K562 (cell line): Measurements from ENCODE around the gene SZT2. TPM values are rescaled to one million over a fixed set of nuclear protein-coding genes. Genes with fewer than 3 reads are reported as not detected.

Experiments used
- ATAC-seq: fragments of 200-7000 bp; cut with Tn5 transposase; 3 replicates; pipeline ENCODE4 v1.9.1; 2020; ENCODE audit warnings: moderate library complexity
- BruUV-seq: library from RNA; stranded (reverse); fragments of 400-500 nt; replicated peaks from 2 replicates; lab custom pipeline; 2021; lab: Mats Ljungman, UMichigan
- CTCF ChIA-PET: fragments of 300-600 bp; formaldehyde crosslinking; extraction: SDS; loops from one replicate; lab custom pipeline; 2021; ENCODE audit warnings: low intra/inter-chr PET ratio; lab: Yijun Ruan, JAX
- POLR2A ChIA-PET: fragments of 300-600, 350-650 bp; sonication (Branson Sonifier 250); formaldehyde crosslinking; extraction: SDS; loops from one replicate; lab custom pipeline; 2021; ENCODE audit warnings: antibody characterized with exemption, inconsistent platforms; lab: Yijun Ruan, JAX
- DNase-seq, 4 experiments: peaks; one replicate each; pipeline versions ENCODE4 v3.0.0 to v3.0.0-alpha.2; 2011 to 2018; ENCODE audit warnings: low spot score in 3 of 4, mixed read lengths in 3 of 4; ENCODE audit errors: extremely low read depth in 1 of 4
- FAIRE-seq: peaks from 2 replicates; lab custom pipeline; 2011; peaks lifted over from hg19 to GRCh38; lab: Jason Lieb, UNC
- H2AFZ ChIP-seq: 2 replicates; pipeline ENCODE4 v1.6.0; 2011; ENCODE audit warnings: low read depth, low read length, control low read depth, inconsistent platforms
- H3K27ac ChIP-seq: fragments of 200-600 bp; 3 replicates; pipeline ENCODE4 v1.8.0; 2011; ENCODE audit warnings: low read depth, mild to moderate bottlenecking, control low read depth, inconsistent platforms, low read length, moderate library complexity, mixed read lengths; ENCODE audit errors: extremely low read depth
- H3K27me3 ChIP-seq, 2 experiments: fragments of 300-600 bp in 1 of 2; 2 replicates in 1 of 2; 3 replicates in 1 of 2; pipeline versions ENCODE4 v1.6.0 to v1.8.0; 2011; ENCODE audit warnings: inconsistent platforms in 2 of 2, low read length in 2 of 2, mild to moderate bottlenecking in 1 of 2, mixed read lengths in 1 of 2, moderate library complexity in 1 of 2; ENCODE audit not compliant: control insufficient read depth in 2 of 2, insufficient read depth in 2 of 2
- H3K36me3 ChIP-seq: fragments of 300-600 bp; 3 replicates; pipeline ENCODE4 v1.8.0; 2011; ENCODE audit warnings: mild to moderate bottlenecking, low read length, inconsistent platforms; ENCODE audit not compliant: control insufficient read depth, insufficient read depth
- H3K4me1 ChIP-seq, 2 experiments: fragments of 200-600 bp in 1 of 2; replicated peaks in 1 of 2; 2 replicates in 1 of 2; 3 replicates in 1 of 2; pipeline versions ENCODE4 v1.5.1 to v1.8.0; 2011; ENCODE audit warnings: inconsistent platforms in 2 of 2, low read length in 2 of 2, mild to moderate bottlenecking in 1 of 2, mixed read lengths in 1 of 2, moderate library complexity in 1 of 2; ENCODE audit not compliant: control insufficient read depth in 2 of 2, insufficient read depth in 2 of 2
- H3K4me2 ChIP-seq: 2 replicates; pipeline ENCODE4 v1.6.1; 2011; ENCODE audit warnings: low read length, control low read depth, inconsistent platforms, mixed read lengths; ENCODE audit not compliant: insufficient read depth
- H3K4me3 ChIP-seq: fragments of 200-600 bp; sonication (generic), shearing (Covaris generic); 2 replicates; pipeline ENCODE4 v1.5.1; 2016; ENCODE audit warnings: control low read depth, inconsistent platforms
- H3K79me2 ChIP-seq: fragments of 200-600 bp; 3 replicates; pipeline ENCODE4 v1.8.0; 2011; ENCODE audit warnings: low read length, inconsistent platforms; ENCODE audit not compliant: control insufficient read depth, insufficient read depth
- H3K9ac ChIP-seq, 2 experiments: 2 replicates each; pipeline versions ENCODE4 v1.6.0 to v1.6.1; 2011; ENCODE audit warnings: low read depth in 2 of 2, low read length in 2 of 2, control low read depth in 1 of 2, inconsistent platforms in 1 of 2, mild to moderate bottlenecking in 1 of 2, mixed read lengths in 1 of 2; ENCODE audit not compliant: insufficient read depth in 1 of 2
- H3K9me1 ChIP-seq: one replicate; pipeline ENCODE4 v1.6.0; 2011; ENCODE audit warnings: inconsistent platforms, mild to moderate bottlenecking, low read length, moderate library complexity; ENCODE audit not compliant: control insufficient read depth, insufficient read depth
- H3K9me3 ChIP-seq: replicated peaks from 2 replicates; pipeline ENCODE4 v1.5.1; 2011; ENCODE audit warnings: low read depth, low read length, inconsistent platforms; ENCODE audit not compliant: control insufficient read depth, insufficient read depth
- H4K20me1 ChIP-seq: replicated peaks from 2 replicates; pipeline ENCODE4 v1.6.1; 2011; ENCODE audit warnings: low read length, inconsistent platforms, mixed read lengths; ENCODE audit not compliant: control insufficient read depth, insufficient read depth
- CEBPB ChIP-seq: fragments of 450-650 bp; IDR thresholded peaks from 2 replicates; pipeline ENCODE4 v1.6.1; 2016; ENCODE audit warnings: missing genetic modification characterization, missing compliant biosample characterization
- HOXB6 ChIP-seq: fragments of 250-450 bp; sonication (Bioruptor Pico); IDR thresholded peaks from 2 replicates; pipeline ENCODE4 v1.5.1; 2022; ENCODE audit warnings: mild to moderate bottlenecking, borderline replicate concordance
- MIER1 ChIP-seq: fragments of 450-650 bp; IDR thresholded peaks from 2 replicates; pipeline ENCODE4 v1.6.1; 2016; ENCODE audit warnings: antibody characterized with exemption, mild to moderate bottlenecking, low read depth
- NELFE ChIP-seq: IDR thresholded peaks from 2 replicates; pipeline ENCODE4 v1.6.1; 2011; ENCODE audit warnings: mild to moderate bottlenecking; ENCODE audit not compliant: insufficient read depth, insufficient read length
- PHF21A ChIP-seq: fragments of 450-650 bp; IDR thresholded peaks from 2 replicates; pipeline ENCODE4 v1.6.1; 2017; ENCODE audit warnings: low read depth, borderline replicate concordance
- YY1 ChIP-seq, 3 experiments: IDR thresholded peaks; 2 replicates each; pipeline ENCODE4 v1.6.1; 2011; ENCODE audit warnings: low read length in 2 of 3, mild to moderate bottlenecking in 2 of 3, moderate library complexity in 2 of 3, borderline replicate concordance in 1 of 3, control low read depth in 1 of 3, low read depth in 1 of 3; ENCODE audit not compliant: insufficient read depth in 3 of 3, insufficient replicate concordance in 2 of 3, control insufficient read depth in 1 of 3, insufficient read length in 1 of 3; ENCODE audit errors: extremely low read depth in 1 of 3
- ZNF212 ChIP-seq: fragments of 450-650 bp; formaldehyde crosslinking; IDR thresholded peaks from 2 replicates; pipeline ENCODE4 v1.4.0; 2020; ENCODE audit warnings: mild to moderate bottlenecking
- ZNF282 ChIP-seq: sonication (generic); formaldehyde crosslinking; IDR thresholded peaks from 2 replicates; pipeline ENCODE4 v1.8.1; 2023; ENCODE audit warnings: missing genetic modification reagents
- WGBS: fragments of 100-300 bp; shearing (Covaris generic); methylation state at CpG from one replicate; pipeline ENCODE4 v1.1.6; 2016; ENCODE audit warnings: low coverage, mixed read lengths; ENCODE audit not compliant: insufficient coverage; ENCODE audit errors: missing lambda C conversion rate; 5-methylcytosine and 5-hydroxymethylcytosine counted together
- in situ Hi-C: fragments of 300-500 bp; cut with MboI; formaldehyde crosslinking; loops from 4 replicates; pipeline ENCODE4 v1.15.0; 2018; ENCODE audit warnings: inconsistent platforms, mixed read lengths
- intact Hi-C: fragments of 100-400 bp; cut with micrococcal nuclease; formaldehyde crosslinking; loops from 2 replicates; pipeline ENCODE4 v1.14.2; 2022
- polyA plus RNA-seq, 8 experiments: library from polyadenylated mRNA; depleted of rRNA in 4 of 8; stranded (reverse) in 5 of 8; unstranded in 3 of 8; fragments of >200 nt; fragmentation: Nextera tagmentation in 2 of 8; fragmentation: Illumina TruSeq in 1 of 8; extraction: Ambion mirVana in 2 of 8; extraction: Trizol in 1 of 8; gene quantifications; 2 replicates each; pipeline versions ENCODE4 v1.2.1 to v1.2.3, GENCODE V29; 2011 to 2014; ENCODE audit warnings: inconsistent platforms in 1 of 8, missing spikeins in 1 of 8
- total RNA-seq, 7 experiments: library from RNA; depleted of rRNA in 6 of 7; stranded (reverse); fragments of >200 nt in 6 of 7; fragmentation: Illumina TruSeq in 2 of 7; extraction: Trizol in 2 of 7; gene quantifications; 2 replicates each; pipeline versions ENCODE4 v1.2.1 to v1.2.3, GENCODE V29; 2011 to 2021; ENCODE audit warnings: low replicate concordance in 1 of 7
- TF ChIP-seq, protein P1 (sequence below): sonication (generic); formaldehyde crosslinking; IDR thresholded peaks from 2 replicates; pipeline ENCODE4 v1.8.0; 2022; ENCODE audit warnings: missing genetic modification reagents, mild to moderate bottlenecking, moderate library complexity, borderline replicate concordance
- TF ChIP-seq, protein P2 (sequence below): fragments of 250-450 bp; sonication (Bioruptor Pico); IDR thresholded peaks from 2 replicates; pipeline ENCODE4 v1.5.0; 2021

Gene SZT2
- total and polyA plus RNA-seq, 9 of the 15 experiments (the other 6 are each of a cell fraction or from before 2014, with no cell fraction given), result 0.88 to 31.0 (median 12.8) TPM

DNA sequence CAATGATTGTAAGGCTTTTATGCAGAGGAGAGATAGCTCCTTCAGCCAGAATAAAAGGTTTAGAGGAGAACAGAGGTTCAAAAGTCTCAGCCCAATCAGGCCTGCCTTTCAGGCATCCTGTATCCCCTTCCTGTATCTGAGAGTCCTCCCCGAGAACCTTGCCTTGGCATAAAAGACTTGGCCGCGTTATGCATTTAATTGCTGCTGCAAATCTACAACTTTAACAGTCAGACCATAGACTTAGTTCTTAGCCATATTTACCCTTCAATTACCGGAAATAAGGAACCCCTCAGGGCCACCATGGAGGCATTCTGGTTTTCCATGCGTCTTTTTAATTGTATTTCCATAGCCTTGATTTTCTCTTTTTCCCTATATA lies 82.4 kb downstream of the SZT2 start:
- H3K9me3 ChIP-seq, result no peaks in the 10 kb centered on the region
- no peaks in the 10 kb centered on the region for H3K4me1 ChIP-seq
- BruUV-seq, result no TSS peak
- no peak overlapping the region for H3K4me2 ChIP-seq
- CTCF ChIA-PET, result no interaction called here
- TF ChIP-seq NELFE, result no peak
- TF ChIP-seq, protein P1, sequence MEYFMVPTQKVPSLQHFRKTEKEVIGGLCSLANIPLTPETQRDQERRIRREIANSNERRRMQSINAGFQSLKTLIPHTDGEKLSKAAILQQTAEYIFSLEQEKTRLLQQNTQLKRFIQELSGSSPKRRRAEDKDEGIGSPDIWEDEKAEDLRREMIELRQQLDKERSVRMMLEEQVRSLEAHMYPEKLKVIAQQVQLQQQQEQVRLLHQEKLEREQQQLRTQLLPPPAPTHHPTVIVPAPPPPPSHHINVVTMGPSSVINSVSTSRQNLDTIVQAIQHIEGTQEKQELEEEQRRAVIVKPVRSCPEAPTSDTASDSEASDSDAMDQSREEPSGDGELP, result no peak
- no peak for TF ChIP-seq MIER1
- no peak for TF ChIP-seq ZNF282
- no peak for TF ChIP-seq PHF21A
- TF ChIP-seq, protein P2, sequence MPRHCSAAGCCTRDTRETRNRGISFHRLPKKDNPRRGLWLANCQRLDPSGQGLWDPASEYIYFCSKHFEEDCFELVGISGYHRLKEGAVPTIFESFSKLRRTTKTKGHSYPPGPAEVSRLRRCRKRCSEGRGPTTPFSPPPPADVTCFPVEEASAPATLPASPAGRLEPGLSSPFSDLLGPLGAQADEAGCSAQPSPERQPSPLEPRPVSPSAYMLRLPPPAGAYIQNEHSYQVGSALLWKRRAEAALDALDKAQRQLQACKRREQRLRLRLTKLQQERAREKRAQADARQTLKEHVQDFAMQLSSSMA (CRISPR knock-in tag), result no peak
- no peak for TF ChIP-seq ZNF212 (CRISPR knock-in tag)
- no peak for TF ChIP-seq HOXB6 (CRISPR knock-in tag)
- no peak for TF ChIP-seq YY1 (IDR thresholded peaks at IDR 0.05; ENCODE audit: borderline replicate concordance in 1 of 3, control insufficient read depth in 1 of 3, extremely low read depth in 1 of 3, insufficient read depth in 3 of 3, insufficient read length in 1 of 3, insufficient replicate concordance in 2 of 3, low read depth in 1 of 3, low read length in 2 of 3)
- no peak for TF ChIP-seq CEBPB (tag)
- no peaks in the 10 kb centered on the region for H3K79me2 ChIP-seq
- ATAC-seq, result no peak
- peaks cover 23 to 41% of the 10 kb centered on the region in 2 experiments for H3K27me3 ChIP-seq
- no peaks in the 10 kb centered on the region for H4K20me1 ChIP-seq
- H3K9me1 ChIP-seq, result no peaks in the 10 kb centered on the region
- POLR2A ChIA-PET, result no interaction called here
- intact Hi-C loops, result no loop called here
- H3K4me3 ChIP-seq, result no peak overlapping the region
- WGBS, result 22% methylated on average over 5 of the region's 5 CpGs
- no peak overlapping the region for H3K9ac ChIP-seq
- H3K27ac ChIP-seq, result no peak overlapping the region
- no peak overlapping the region for H2AFZ ChIP-seq
- DNase-seq, result no peak
- no peaks in the 10 kb centered on the region for H3K36me3 ChIP-seq
- no peak for FAIRE-seq
- in situ Hi-C loops, result no loop called here
